ENCODE data around the gene USP12. TPM values are rescaled to one million over a fixed set of nuclear protein-coding genes. Genes with fewer than 3 reads are reported as not detected.

Gene USP12
- total RNA-seq, 1 experiment from 2014 or later = 26.1 TPM

- no peak for TF ChIP-seq FOXP4 (CRISPR knock-in tag; IDR thresholded peaks at IDR 0.05)
- no peak for TF ChIP-seq NR3C1 (CRISPR knock-in tag; conservative IDR thresholded peaks at IDR 0.05; ENCODE audit: low read depth)
Observed at GRCh38 chr13:27081893-27082679, 89.5 kb downstream of the USP12 start (continued).

- ATAC-seq = no peak
- TF ChIP-seq ZBTB21 (CRISPR knock-in tag; IDR thresholded peaks at IDR 0.05; ENCODE audit: borderline replicate concordance) (no peak), ATF3 (CRISPR knock-in tag; conservative IDR thresholded peaks at IDR 0.05) (no peak), E2F5 (CRISPR knock-in tag; IDR thresholded peaks at IDR 0.05) (no peak), IRF1 (CRISPR knock-in tag; IDR thresholded peaks at IDR 0.05) (no peak)
- H3K27me3 Mint-ChIP-seq (ENCODE audit: low read depth) = no peaks in the 10 kb centered on the region
- no peaks in the 10 kb centered on the region for H3K9me3 Mint-ChIP-seq
- DNase-seq (ENCODE audit: low spot score) = no peak
- H3K27ac Mint-ChIP-seq = peak overlapping the region; percentile 43; the same call in 1 of the 2 replicates
- peaks cover 12% of the 10 kb centered on the region for H3K4me1 Mint-ChIP-seq
- POLR2A ChIA-PET = no interaction called here
- H3K4me3 Mint-ChIP-seq = no peak overlapping the region
- H3K36me3 Mint-ChIP-seq = peaks cover 20% of the 10 kb centered on the region
- CTCF ChIA-PET = no interaction called here
Observed at GRCh38 chr13:27080018-27080948, 91.3 kb downstream of the USP12 start.

GRCh38 chr13:27079421-27079958, 92.1 kb downstream of the USP12 start:
- Mint-ChIP-seq H3K36me3 (peaks cover 20% of the 10 kb centered on the region), H3K27ac (peak overlapping the region; percentile 43), H3K4me3 (no peak overlapping the region), H3K4me1 (peaks cover 14% of the 10 kb centered on the region), H3K9me3 (peaks cover 2% of the 10 kb centered on the region), H3K27me3 (ENCODE audit: low read depth) (no peaks in the 10 kb centered on the region)
- DNase-seq (ENCODE audit: low spot score) = peak; percentile 52
- CTCF ChIA-PET = interaction anchor here (0.6 kb wide), 1 partner anchor 94 kb away, joined by 3 read pairs; no protein-coding TSS in a partner anchor
- POLR2A ChIA-PET = no interaction called here
- ATAC-seq = peak; percentile 94
- no peak for TF ChIP-seq ZNF138 (CRISPR knock-in tag; conservative IDR thresholded peaks at IDR 0.05)
- TF ChIP-seq SMAD4 (CRISPR knock-in tag; IDR thresholded peaks at IDR 0.05) = no peak
- TF ChIP-seq JAZF1 (CRISPR knock-in tag; IDR thresholded peaks at IDR 0.05) = no peak
- TF ChIP-seq IRF1 (CRISPR knock-in tag; IDR thresholded peaks at IDR 0.05) = no peak
- TF ChIP-seq PRRX2 (CRISPR knock-in tag; IDR thresholded peaks at IDR 0.05) = no peak
- no peak for TF ChIP-seq ATF2 (CRISPR knock-in tag; IDR thresholded peaks at IDR 0.05; ENCODE audit: borderline replicate concordance, low read depth)
- no peak for TF ChIP-seq ATF3 (CRISPR knock-in tag; conservative IDR thresholded peaks at IDR 0.05)
- no peak for TF ChIP-seq JUN (CRISPR knock-in tag; IDR thresholded peaks at IDR 0.05)
- no peak for TF ChIP-seq PRDM15 (CRISPR knock-in tag; IDR thresholded peaks at IDR 0.05)
- no peak for TF ChIP-seq ZNF219 (CRISPR knock-in tag; IDR thresholded peaks at IDR 0.05; ENCODE audit: borderline replicate concordance)
- TF ChIP-seq AR (CRISPR knock-in tag; IDR thresholded peaks at IDR 0.05) = no peak
